Right atrium auricular region (tissue), 2 donors: ENCODE results near the gene FANCC. TPM values are rescaled to one million over a fixed set of nuclear protein-coding genes. Genes with fewer than 3 reads are reported as not detected.

Experiments used
- DNase-seq: peaks from one replicate; pipeline ENCODE4 v3.0.0-alpha.2; 2019; ENCODE audit warnings: low spot score
- H3K27ac ChIP-seq, 2 donors: fragments of 200-600 bp; sonication (generic); 1 replicate in 1 of 2; 2 replicates in 1 of 2; pipeline ENCODE4 v1.5.1; 2016 to 2019
- H3K27me3 ChIP-seq, 2 donors: fragments of 200-600 bp; sonication (generic); one replicate each; pipeline versions ENCODE4 v1.5.1 to v1.6.0; 2017 to 2019
- H3K36me3 ChIP-seq: fragments of 200-600 bp; sonication (generic); one replicate; pipeline ENCODE4 v1.5.1; 2016
- H3K4me1 ChIP-seq, 2 donors: fragments of 200-600 bp; sonication (generic); one replicate each; pipeline versions ENCODE4 v1.5.1 to v1.6.0; 2017 to 2019
- H3K4me3 ChIP-seq, 2 donors: fragments of 200-600 bp; sonication (generic); 1 replicate in 1 of 2; 2 replicates in 1 of 2; pipeline ENCODE4 v1.5.1; 2017 to 2019; ENCODE audit warnings: mild to moderate bottlenecking in 1 of 2, moderate library complexity in 1 of 2
- H3K9me3 ChIP-seq, 2 donors: fragments of 200-600 bp; sonication (generic); one replicate each; pipeline ENCODE4 v1.5.1; 2019
- CTCF ChIP-seq, 2 donors: fragments of 200-600 bp; sonication (generic); IDR thresholded peaks; one replicate each; pipeline ENCODE4 v1.5.1; 2019; ENCODE audit warnings: antibody characterized with exemption in 2 of 2
- total RNA-seq, 2 donors: library from RNA; depleted of rRNA; stranded (reverse); fragments of >200 nt; gene quantifications; one replicate each; pipeline ENCODE4 v1.1.0, GENCODE V29; 2016

FANCC gene
- total RNA-seq, 2 donors from 2014 or later = 1.8 to 6.2 TPM

GRCh38 chr9:95202076-95202681 is 115.3 kb downstream of the FANCC start:
- Histone ChIP-seq H3K27me3 (no peaks in the 10 kb centered on the region), H3K4me3 (no peak overlapping the region), H3K9me3 (no peaks in the 10 kb centered on the region), H3K36me3 (no peaks in the 10 kb centered on the region), H3K4me1 (peaks cover 0 to 10% of the 10 kb centered on the region in 2 donors), H3K27ac (no peak overlapping the region)
- DNase-seq = no peak
- no peak for TF ChIP-seq CTCF (IDR thresholded peaks at IDR 0.05)

GRCh38 chr9:95201206-95201605 is 116.3 kb downstream of the FANCC start:
- TF ChIP-seq CTCF (IDR thresholded peaks at IDR 0.05) = no peak
- Histone ChIP-seq H3K27ac (no peak overlapping the region), H3K36me3 (no peaks in the 10 kb centered on the region), H3K4me3 (no peak overlapping the region), H3K4me1 (peaks cover 0 to 12% of the 10 kb centered on the region in 2 donors), H3K27me3 (no peaks in the 10 kb centered on the region), H3K9me3 (no peaks in the 10 kb centered on the region)
- DNase-seq = no peak

GRCh38 chr9:95197692-95198271 is 119.7 kb downstream of the FANCC start:
- H3K4me1 ChIP-seq = peaks cover 0 to 12% of the 10 kb centered on the region in 2 donors
- DNase-seq = no peak
- no peaks in the 10 kb centered on the region for H3K9me3 ChIP-seq
- TF ChIP-seq CTCF (IDR thresholded peaks at IDR 0.05) = no peak
- no peak overlapping the region for H3K4me3 ChIP-seq
- no peak overlapping the region for H3K27ac ChIP-seq
- H3K27me3 ChIP-seq = no peaks in the 10 kb centered on the region
- H3K36me3 ChIP-seq = no peaks in the 10 kb centered on the region

GRCh38 chr9:95193480-95193879 is 124.0 kb downstream of the FANCC start:
- no peaks in the 10 kb centered on the region for H3K36me3 ChIP-seq
- DNase-seq = no peak
- TF ChIP-seq CTCF (IDR thresholded peaks at IDR 0.05) = no peak
- H3K4me3 ChIP-seq = no peak overlapping the region
- H3K27me3 ChIP-seq = no peaks in the 10 kb centered on the region
- H3K27ac ChIP-seq = no peak overlapping the region
- peaks cover 0 to 29% of the 10 kb centered on the region in 2 donors for H3K4me1 ChIP-seq
- no peaks in the 10 kb centered on the region for H3K9me3 ChIP-seq

GRCh38 chr9:95193067-95193466 is 124.4 kb downstream of the FANCC start:
- no peak for DNase-seq

More at GRCh38 chr9:95193067-95193466, 124.4 kb downstream of the FANCC start:
- H3K9me3 ChIP-seq = no peaks in the 10 kb centered on the region
- H3K4me1 ChIP-seq = peaks cover 0 to 31% of the 10 kb centered on the region in 2 donors
- no peaks in the 10 kb centered on the region for H3K36me3 ChIP-seq
- H3K27ac ChIP-seq = no peak overlapping the region
- H3K4me3 ChIP-seq = no peak overlapping the region
- no peak for TF ChIP-seq CTCF (IDR thresholded peaks at IDR 0.05)
- H3K27me3 ChIP-seq = no peaks in the 10 kb centered on the region
